DMS53 (cell line): ENCODE results near the gene MMP24.
"Not testable (repeated sequence)": the region's sequence is repeated elsewhere in the genome, so short reads cannot be mapped to it uniquely, and the experiment has no call there.

ENCODE experiments used
- DNase-seq: peaks from one replicate; lab custom pipeline; 2025; lab: John Stamatoyannopoulos, UW

The MMP24 gene

DNA sequence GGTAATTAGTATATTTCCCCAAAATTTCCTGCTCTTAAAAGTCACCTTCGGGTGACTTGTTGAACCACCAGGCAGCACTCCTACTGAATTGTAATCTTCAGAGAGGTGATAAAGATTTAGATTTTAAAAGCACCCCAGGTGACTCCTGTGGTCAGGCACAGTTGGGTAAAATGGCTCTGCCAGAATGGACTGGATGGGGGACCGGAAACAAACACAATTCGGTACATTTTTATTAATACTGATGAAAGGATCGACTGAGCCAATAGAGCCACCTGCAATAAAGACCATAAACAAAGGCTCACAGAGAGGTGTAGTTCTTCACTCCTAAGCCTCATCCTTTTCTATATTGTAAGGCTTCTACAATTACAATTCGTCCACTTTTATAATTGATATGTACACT, 85.3 kb downstream of the MMP24 start:
- DNase-seq, result no peak

DNA sequence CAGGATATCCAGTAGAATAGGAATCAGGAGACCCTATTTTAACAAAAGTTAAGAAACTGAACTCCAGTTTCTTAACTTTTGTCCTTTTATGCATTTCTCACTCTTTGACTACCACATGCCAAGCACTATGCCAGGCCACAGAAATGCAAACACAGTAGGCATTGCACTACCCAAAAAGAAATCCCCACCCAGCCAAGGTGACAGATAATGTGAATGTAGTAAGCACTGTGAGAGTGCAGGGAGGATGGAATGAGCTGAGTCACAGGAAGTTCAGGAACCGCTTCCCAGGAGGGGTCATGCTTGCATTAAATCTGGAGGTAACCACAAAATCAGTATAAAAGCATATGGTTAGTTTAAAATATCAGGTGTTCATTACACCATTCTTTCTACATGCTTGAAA, 85.8 kb downstream of the MMP24 start:
- peak; percentile 52 for DNase-seq

DNA sequence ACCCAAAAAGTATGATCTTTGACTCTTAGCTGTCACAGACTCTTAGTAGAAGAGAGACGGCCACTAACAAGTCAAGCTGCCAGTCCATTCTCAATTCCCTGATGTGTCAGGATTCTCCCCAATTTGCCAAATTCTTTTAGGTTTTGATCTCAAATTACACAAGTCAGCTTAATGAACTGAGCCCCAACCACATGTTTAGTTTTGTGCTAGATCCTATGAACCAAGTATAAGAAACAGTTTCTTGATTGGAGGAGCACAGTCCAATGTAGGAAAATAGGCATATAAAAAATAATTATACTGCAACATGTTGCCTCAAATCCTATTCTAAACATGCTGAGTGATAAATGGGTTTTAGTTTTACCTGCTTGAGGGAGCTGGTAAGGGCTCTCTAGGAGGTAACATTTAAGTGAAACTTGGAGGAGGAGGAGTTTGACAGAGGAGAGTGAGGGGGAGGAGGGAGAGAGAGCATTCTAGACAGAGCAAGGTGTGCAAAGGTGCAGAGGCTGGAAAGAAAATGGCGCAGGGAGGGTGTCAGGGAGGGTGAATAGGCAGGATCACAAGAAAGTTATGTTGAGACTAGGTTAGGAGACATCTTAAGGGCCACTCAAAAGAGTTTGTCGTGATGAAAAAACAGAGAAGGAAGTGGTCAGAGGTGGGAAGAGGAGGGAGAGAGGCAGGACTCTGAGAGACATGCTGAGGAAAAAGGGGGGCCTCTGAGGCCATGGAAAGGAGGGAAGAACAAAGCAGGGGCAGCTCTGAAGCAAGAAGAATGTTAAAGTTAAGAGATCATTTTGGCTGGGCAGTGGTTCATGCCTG, 88.5 kb downstream of the MMP24 start:
- DNase-seq, result no peak

DNA sequence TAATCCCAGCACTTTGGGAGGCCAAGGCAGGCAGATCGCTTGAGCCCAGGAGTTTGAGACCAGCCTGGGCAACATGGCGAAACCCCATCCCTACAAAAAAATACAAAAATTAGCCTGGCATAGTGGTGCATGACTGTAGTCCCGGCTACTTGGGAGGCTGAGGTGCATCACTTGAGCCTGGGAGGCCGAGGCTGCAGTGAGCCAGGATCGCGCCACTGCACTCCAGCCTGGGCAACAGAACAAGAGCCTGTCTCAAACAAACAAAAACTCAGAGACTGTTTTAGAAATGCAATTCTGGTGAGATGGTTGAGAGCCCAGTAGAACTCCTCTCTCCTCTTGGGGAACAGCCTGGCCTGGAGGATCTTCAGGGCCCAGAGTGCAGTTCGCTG, 89.1 kb downstream of the MMP24 start:
- not testable (repeated sequence) for DNase-seq

DNA sequence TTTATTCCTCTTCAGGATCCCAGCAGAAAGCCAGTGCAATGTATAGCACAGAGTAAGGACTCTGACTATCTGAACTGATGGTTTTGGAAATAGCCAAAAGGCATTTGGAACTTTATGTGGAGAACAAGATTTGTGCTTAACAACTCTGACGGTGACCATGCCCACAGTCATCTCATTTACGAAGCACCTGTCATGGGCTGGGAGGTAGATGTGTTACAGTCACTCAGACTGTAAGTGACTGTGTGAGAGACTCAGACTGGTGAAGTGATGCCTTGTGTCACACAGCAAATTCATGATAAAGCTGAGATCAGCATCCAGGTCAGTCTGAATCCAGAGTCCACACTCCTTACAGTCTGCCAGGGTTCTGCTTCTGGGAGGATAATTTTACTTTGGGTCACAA, 89.6 kb downstream of the MMP24 start:
- DNase-seq, result no peak

DNA sequence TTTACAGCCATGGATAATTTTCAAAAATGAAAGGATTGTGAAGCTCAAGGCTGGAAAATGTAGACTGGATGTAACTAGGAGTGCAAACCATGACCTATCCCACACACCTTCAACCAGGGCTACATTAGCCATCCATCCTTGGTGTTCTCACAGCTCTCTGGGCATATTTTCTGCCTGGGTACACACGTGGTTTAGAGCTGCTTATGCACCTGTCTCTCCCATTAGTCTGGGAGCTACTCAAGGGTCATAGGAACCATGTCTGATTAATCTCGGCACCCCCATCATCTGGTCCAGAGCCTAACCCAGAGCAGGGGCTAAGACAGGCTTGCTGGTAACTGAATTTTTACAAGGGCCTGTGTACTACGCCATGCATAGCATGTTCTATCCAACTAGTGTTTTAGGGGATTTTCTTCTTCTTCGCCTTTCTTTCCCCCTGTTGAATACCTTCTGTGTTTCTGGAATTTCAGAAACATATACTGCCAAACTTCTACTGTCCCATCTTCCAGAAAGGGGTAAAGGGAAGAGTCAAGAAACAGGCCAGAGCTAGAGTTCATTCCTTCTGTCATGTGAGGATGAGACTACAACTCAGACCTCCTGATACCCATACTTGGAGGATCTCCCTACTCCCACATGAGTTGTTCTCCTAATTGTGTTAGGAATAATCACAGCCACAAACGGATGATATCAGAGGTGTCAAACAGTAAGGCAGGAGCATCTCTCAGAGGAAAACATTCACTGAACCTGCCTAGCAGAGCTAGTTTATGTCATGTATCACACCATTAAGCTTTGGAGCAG, 91.1 kb downstream of the MMP24 start:
- DNase-seq, result no peak

DNA sequence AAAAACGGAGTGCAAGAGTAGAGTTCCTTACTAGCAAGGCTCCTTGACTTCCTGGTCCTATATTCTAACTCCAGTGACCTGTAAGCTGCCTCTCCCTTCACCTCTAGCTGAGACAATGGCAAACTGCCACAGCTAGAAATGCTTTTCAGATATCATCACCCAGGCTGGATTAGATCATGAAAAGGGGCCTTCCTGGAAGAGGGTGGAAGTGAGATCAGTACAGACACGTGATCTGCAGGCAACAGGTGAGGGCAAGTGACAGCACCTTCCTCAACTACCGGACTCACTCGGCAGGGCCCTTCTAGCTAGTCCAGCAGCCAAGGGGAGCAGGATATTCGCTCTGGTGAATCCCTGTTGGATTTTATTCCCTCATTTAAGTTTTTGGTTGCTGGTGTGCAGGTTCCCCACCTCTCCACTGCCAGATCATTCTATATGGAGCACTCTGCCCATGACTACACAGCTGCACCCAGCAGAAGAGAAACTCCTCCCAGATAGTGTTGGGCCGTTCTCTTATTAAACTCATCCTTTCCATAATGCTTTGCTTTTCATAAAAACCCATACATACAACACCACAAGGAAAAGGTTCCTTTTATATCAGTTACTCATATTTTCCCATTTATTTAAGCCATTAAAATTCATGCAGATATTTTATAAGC, 92.1 kb downstream of the MMP24 start:
- peak; percentile 87 for DNase-seq

DNA sequence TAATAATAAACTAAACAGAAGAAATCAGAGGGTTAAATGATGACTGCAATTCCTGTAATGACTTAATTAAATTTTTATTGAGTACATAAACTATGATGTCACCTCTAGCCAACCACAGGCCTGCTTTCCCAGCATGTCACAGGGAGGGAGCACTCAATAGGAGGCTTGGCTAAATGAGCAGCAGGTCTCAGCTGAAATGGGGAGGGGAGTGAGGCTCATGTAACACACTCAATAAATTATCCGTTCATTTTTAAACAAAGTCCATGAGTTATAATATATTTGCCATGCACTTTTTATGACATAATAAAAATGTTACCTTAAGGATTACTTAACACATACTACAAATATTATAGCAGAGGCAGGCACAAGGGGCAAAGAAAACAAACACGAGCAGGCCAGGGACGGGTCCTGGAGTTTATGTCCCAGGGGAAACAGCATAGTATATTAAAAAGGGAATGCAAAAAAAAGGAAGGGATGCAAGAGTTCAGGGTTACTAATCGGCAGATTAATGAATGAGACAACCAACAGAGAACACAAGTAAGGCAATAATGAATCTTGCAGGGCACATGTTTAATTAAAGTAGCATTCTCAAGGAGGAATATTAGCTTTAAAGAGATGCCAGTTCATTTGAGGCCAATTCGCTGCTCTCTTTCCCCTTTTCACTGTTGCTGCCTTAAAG, 92.8 kb downstream of the MMP24 start:
- peak; percentile 25 for DNase-seq

DNA sequence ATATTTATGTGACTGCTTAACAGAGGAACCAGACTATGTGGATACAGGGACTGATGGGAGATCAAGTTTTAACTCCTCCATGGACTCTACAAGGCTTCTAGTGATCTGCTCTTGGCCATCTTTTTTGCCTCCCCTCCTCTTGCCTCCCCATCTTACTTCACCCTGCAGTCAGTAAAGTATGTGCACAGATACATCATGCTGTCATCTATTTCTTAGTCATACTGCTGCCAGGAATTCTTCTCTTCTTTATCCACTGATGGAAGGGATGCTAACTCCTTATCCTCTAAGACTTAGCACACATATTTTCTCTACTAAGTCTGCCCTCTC, 93.3 kb downstream of the MMP24 start:
- DNase-seq, result no peak

DNA sequence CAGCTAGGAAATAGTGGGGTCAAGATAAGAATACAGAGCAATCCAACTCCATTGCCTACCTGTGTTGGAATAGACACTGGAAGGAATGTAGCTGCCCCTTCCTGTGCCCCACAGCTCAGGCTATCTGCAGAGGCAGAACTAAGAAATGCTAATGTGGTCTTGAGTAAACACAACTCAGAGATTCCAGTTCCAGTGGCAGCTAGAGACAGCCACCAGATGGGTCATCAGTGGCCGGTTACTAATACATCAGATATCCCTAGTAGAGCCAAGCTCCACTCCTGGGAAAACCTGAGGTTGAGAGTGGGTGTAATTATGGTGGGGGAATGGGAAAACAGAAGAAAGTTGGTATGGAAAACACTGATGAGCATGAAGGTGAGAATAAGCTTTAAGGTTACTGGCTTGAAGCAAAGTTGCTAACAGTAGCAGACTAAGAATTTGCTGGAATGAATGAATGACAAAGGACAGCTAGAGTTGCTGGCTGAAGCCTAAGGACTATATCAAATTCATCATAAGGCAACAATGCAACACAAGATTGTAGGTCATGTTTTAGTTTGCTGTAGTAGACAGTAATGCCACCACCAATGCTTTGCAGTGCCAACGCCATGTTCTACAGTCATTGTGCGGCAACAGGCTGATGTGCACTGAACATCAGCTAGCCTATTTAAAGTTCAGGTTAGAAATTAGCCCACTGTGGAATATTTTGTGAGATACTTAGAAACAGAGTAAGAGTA, 94.1 kb downstream of the MMP24 start:
- peak; percentile 9 for DNase-seq

DNA sequence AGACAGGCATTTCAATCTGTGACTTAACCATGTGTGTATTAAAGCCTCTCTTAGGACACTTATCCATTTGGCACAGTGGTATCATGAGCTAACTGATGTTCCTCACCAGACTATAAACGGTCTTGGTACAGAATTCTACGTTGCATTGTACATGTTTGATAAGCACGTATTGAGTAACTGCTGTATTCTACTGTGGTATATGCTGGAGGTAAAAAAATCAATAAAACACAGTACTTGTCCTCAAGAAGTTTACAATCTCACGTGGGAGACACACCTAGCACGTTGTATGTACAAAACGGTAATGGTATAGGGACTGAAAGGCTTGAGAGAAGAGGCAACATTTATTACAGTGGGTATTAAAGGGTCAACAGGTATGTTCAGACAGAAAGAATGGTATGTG, 98.9 kb downstream of the MMP24 start:
- DNase-seq, result no peak

DNA sequence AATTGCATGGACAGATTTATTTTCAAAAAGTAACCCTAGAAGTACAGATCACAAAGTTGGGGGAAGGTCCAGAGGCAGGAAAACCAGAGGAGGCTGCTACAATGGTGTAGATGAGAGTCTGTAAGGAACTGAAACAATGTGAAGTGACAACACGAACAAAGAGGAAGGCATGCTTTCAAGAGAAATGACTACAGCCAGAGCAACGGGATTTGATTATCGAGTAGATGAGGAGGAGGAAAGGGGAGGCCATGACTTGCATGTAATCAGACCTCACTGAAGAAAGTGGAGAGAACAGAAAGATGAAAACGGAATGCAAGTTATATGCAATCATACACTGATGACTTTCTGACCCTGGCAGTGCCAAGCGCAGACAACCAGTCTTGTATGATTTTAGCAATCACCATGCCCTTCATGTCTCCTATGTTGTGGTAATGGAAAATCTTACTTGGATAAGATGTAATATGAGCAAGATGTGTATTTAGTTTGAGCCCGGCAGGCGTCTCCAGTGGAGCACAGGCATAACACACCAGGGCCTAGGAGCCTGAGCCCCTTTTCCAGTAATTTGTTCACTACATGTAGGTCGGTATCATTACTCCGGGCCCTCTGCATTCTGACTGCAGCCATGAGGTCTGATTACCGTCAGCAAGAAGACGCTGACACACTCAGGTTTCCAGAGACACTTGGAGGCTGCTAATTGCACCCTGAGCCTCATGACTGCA, 99.7 kb downstream of the MMP24 start:
- DNase-seq, result no peak
